Islet precursor cell (in vitro differentiated cells): ENCODE measurements around the gene KIF16B.
"Not testable (repeated sequence)": the region's sequence is repeated elsewhere in the genome, so short reads cannot be mapped to it uniquely, and the experiment has no call there.

ENCODE experiments used
- DNase-seq: peaks from one replicate; pipeline ENCODE4 v3.0.0-alpha.2; 2018

KIF16B gene

GRCh38 chr20:16552015-16552414 is 21.2 kb downstream of the KIF16B start:
- no peak for DNase-seq

GRCh38 chr20:16551607-16552006 is 21.6 kb downstream of the KIF16B start:
- DNase-seq: no peak

GRCh38 chr20:16548068-16548672 is 25.1 kb downstream of the KIF16B start:
- no peak for DNase-seq

GRCh38 chr20:16544949-16545348 is 28.3 kb downstream of the KIF16B start:
- DNase-seq: no peak

GRCh38 chr20:16542477-16542876 is 30.8 kb downstream of the KIF16B start:
- DNase-seq: peak; percentile 42

- DNase-seq: peak; percentile 24
Measured at GRCh38 chr20:16541878-16542277, 31.4 kb downstream of the KIF16B start.

GRCh38 chr20:16541226-16541625 is 32.0 kb downstream of the KIF16B start:
- DNase-seq: peak; percentile 25

- peak; percentile 68 for DNase-seq
Measured at GRCh38 chr20:16539280-16540021, 33.8 kb downstream of the KIF16B start.

- no peak for DNase-seq
Measured at GRCh38 chr20:16538779-16539178, 34.5 kb downstream of the KIF16B start.

- DNase-seq: no peak
Measured at GRCh38 chr20:16537918-16538317, 35.3 kb downstream of the KIF16B start.

GRCh38 chr20:16537025-16537665 is 36.1 kb downstream of the KIF16B start:
- DNase-seq: no peak

- DNase-seq: no peak
Measured at GRCh38 chr20:16535277-16535676, 38.0 kb downstream of the KIF16B start.

- DNase-seq: no peak
Measured at GRCh38 chr20:16533502-16533901, 39.7 kb downstream of the KIF16B start.

- no peak for DNase-seq
Measured at GRCh38 chr20:16531485-16531884, 41.8 kb downstream of the KIF16B start.

- no peak for DNase-seq
Measured at GRCh38 chr20:16530201-16530681, 43.0 kb downstream of the KIF16B start.

- DNase-seq: peak; percentile 87
Measured at GRCh38 chr20:16528078-16528477, 45.2 kb downstream of the KIF16B start.

GRCh38 chr20:16527438-16527837 is 45.8 kb downstream of the KIF16B start:
- no peak for DNase-seq

GRCh38 chr20:16526433-16527380 is 46.5 kb downstream of the KIF16B start:
- DNase-seq: peak; percentile 87

GRCh38 chr20:16522651-16523050 is 50.6 kb downstream of the KIF16B start:
- not testable (repeated sequence) for DNase-seq

- peak; percentile 66 for DNase-seq
Measured at GRCh38 chr20:16520154-16520553, 53.1 kb downstream of the KIF16B start.

GRCh38 chr20:16519673-16520072 is 53.6 kb downstream of the KIF16B start:
- not testable (repeated sequence) for DNase-seq

- no peak for DNase-seq
Measured at GRCh38 chr20:16518784-16519084, 54.5 kb downstream of the KIF16B start.
